OCI-LY7 (cell line): ENCODE results near the gene S100A4. TPM values are rescaled to one million over a fixed set of nuclear protein-coding genes. Genes with fewer than 3 reads are reported as not detected.

ENCODE experiments used
- BruUV-seq: library from RNA; stranded (reverse); fragments of 400-500 nt; replicated peaks from 2 replicates; lab custom pipeline; 2021; lab: Mats Ljungman, UMichigan
- CTCF ChIA-PET: fragments of 300-600 bp; sonication (Branson Sonifier 250); formaldehyde crosslinking; loops from one replicate; lab custom pipeline; 2022; ENCODE audit warnings: antibody characterized with exemption; ENCODE audit not compliant: unreplicated experiment; lab: Charles Lee
- POLR2A ChIA-PET: fragments of 300-600 bp; sonication (Branson Sonifier 250); formaldehyde crosslinking; loops from one replicate; lab custom pipeline; 2022; ENCODE audit warnings: antibody characterized with exemption; lab: Charles Lee
- DNase-seq: peaks from one replicate; pipeline ENCODE4 v3.0.0-alpha.2; 2015; ENCODE audit warnings: low spot score
- H2AFZ ChIP-seq: fragments of 200-600 bp; sonication (generic), shearing (Covaris generic); 2 replicates; pipeline ENCODE4 v1.6.1; 2014; ENCODE audit warnings: mild to moderate bottlenecking, antibody characterized with exemption, low read length, moderate library complexity
- H3K27ac ChIP-seq: fragments of 200-600 bp; sonication (generic); 2 replicates; pipeline ENCODE4 v1.5.1; 2014; ENCODE audit warnings: mixed run types, low read depth, mild to moderate bottlenecking, moderate library complexity, low read length, inconsistent platforms; ENCODE audit not compliant: poor library complexity, severe bottlenecking
- H3K36me3 ChIP-seq: fragments of 200-600 bp; sonication (generic); 2 replicates; pipeline ENCODE4 v1.6.1; 2014; ENCODE audit warnings: mild to moderate bottlenecking, antibody characterized with exemption, low read length, moderate library complexity, mixed read lengths; ENCODE audit not compliant: insufficient read depth
- H3K4me1 ChIP-seq: fragments of 200-600 bp; sonication (generic); 2 replicates; pipeline ENCODE4 v1.5.1; 2014; ENCODE audit warnings: mild to moderate bottlenecking, low read length; ENCODE audit not compliant: insufficient read depth, poor library complexity, severe bottlenecking
- H3K4me2 ChIP-seq: fragments of 200-600 bp; sonication (generic); 2 replicates; pipeline ENCODE4 v1.6.1; 2014; ENCODE audit warnings: mild to moderate bottlenecking, low read length
- H3K4me3 ChIP-seq: fragments of 200-600 bp; sonication (generic); 2 replicates; pipeline ENCODE4 v1.5.1; 2014; ENCODE audit warnings: mild to moderate bottlenecking, low read depth, low read length; ENCODE audit not compliant: poor library complexity, severe bottlenecking
- H3K79me2 ChIP-seq: fragments of 200-600 bp; sonication (generic); 2 replicates; pipeline ENCODE4 v1.6.1; 2016; ENCODE audit warnings: low read depth, mild to moderate bottlenecking, low read length, moderate library complexity, mixed read lengths; ENCODE audit not compliant: insufficient read depth
- H3K9me2 ChIP-seq: fragments of 200-600 bp; sonication (generic); 2 replicates; pipeline ENCODE4 v1.6.1; 2016; ENCODE audit warnings: mild to moderate bottlenecking, low read length, mixed read lengths; ENCODE audit not compliant: insufficient read depth
- H3K9me3 ChIP-seq: fragments of 200-600 bp; sonication (generic); 2 replicates; pipeline ENCODE4 v1.6.1; 2014; ENCODE audit warnings: mild to moderate bottlenecking, mixed run types, low read length, mixed read lengths
- H4K20me1 ChIP-seq: fragments of 200-600 bp; sonication (generic); 2 replicates; pipeline ENCODE4 v1.6.1; 2014; ENCODE audit warnings: mild to moderate bottlenecking, antibody characterized with exemption, low read length, moderate library complexity, mixed read lengths; ENCODE audit not compliant: insufficient read depth
- CTCF ChIP-seq: fragments of 200-600 bp; sonication (generic); conservative IDR thresholded peaks from 2 replicates; pipeline ENCODE4 v1.5.1; 2014; ENCODE audit warnings: mild to moderate bottlenecking, antibody characterized with exemption, low read length, moderate library complexity, mixed read lengths
- EZH2phosphoT487 ChIP-seq: fragments of 200-600 bp; sonication (generic); IDR thresholded peaks from 2 replicates; pipeline ENCODE4 v1.6.1; 2018; ENCODE audit warnings: low read depth, borderline replicate concordance, mild to moderate bottlenecking, mixed run types, antibody characterized with exemption, low read length, moderate library complexity, mixed read lengths
- intact Hi-C: fragments of 100-400 bp; cut with micrococcal nuclease; formaldehyde crosslinking; loops from one replicate; pipeline ENCODE4 v1.10.0; 2022; ENCODE audit not compliant: unreplicated experiment
- total RNA-seq, 2 experiments: library from RNA; depleted of rRNA in 1 of 2; stranded (reverse); fragments of >200 nt in 1 of 2; shearing (Covaris generic) in 1 of 2; gene quantifications; 2 replicates each; pipeline ENCODE4 v1.2.3, GENCODE V29; 2014 to 2022

The S100A4 gene
- total RNA-seq, 2 experiments from 2014 or later, result 1.6 to 1.9 TPM

GRCh38 chr1:153541641-153542590, 3.7 kb downstream of the S100A4 start:
- CTCF ChIA-PET, result no interaction called here
- peaks cover 16% of the 10 kb centered on the region for H3K4me1 ChIP-seq
- H3K9me3 ChIP-seq, result no peaks in the 10 kb centered on the region
- no peak overlapping the region for H3K4me2 ChIP-seq
- no peaks in the 10 kb centered on the region for H3K79me2 ChIP-seq
- H2AFZ ChIP-seq, result no peak overlapping the region
- H4K20me1 ChIP-seq, result no peaks in the 10 kb centered on the region
- H3K36me3 ChIP-seq, result no peaks in the 10 kb centered on the region
- TF ChIP-seq EZH2phosphoT487 (no peak), CTCF (no peak)
- intact Hi-C loops, result no loop called here
- no peaks in the 10 kb centered on the region for H3K9me2 ChIP-seq
- no TSS peak for BruUV-seq
- no peak for DNase-seq
- H3K27ac ChIP-seq, result no peak overlapping the region
- POLR2A ChIA-PET, result no interaction called here
- no peak overlapping the region for H3K4me3 ChIP-seq

- H3K9me2 ChIP-seq, result no peaks in the 10 kb centered on the region
- no peaks in the 10 kb centered on the region for H4K20me1 ChIP-seq
- ChIA-PET CTCF (no interaction called here), POLR2A (no interaction called here)
- no peak within 1 kb of the TSS for H3K4me3 ChIP-seq
- no peak within 1 kb of the TSS for H3K27ac ChIP-seq
- no peaks in the 10 kb centered on the region for H3K79me2 ChIP-seq
- TF ChIP-seq EZH2phosphoT487 (no peak), CTCF (no peak)
- intact Hi-C loops, result no loop called here
- no peak within 1 kb of the TSS for H3K4me2 ChIP-seq
- no TSS peak for BruUV-seq
- no peaks in the 10 kb centered on the region for H3K36me3 ChIP-seq
- H2AFZ ChIP-seq, result peak within 1 kb of the TSS; percentile 5; the same call in 1 of the 2 replicates
- no peak for DNase-seq
- no peaks in the 10 kb centered on the region for H3K9me3 ChIP-seq
- peaks cover 12% of the 10 kb centered on the region for H3K4me1 ChIP-seq
Measured at GRCh38 chr1:153540394-153541361, 4.9 kb downstream of the S100A4 start, which contains the start of gene S100A5. Gene S100A5 (minus strand): TSS chr1:153540934. CDS start chr1:153540191, 743 bp downstream.
